Tibial nerve (tissue), 4 donors: ENCODE data around the gene DHRS13.

Experiments used
- EP300 ChIP-seq, 2 donors: sonication (generic); formaldehyde crosslinking; IDR thresholded peaks; one replicate each; pipeline ENCODE4 v1.6.1; 2017; ENCODE audit warnings: antibody characterized with exemption in 2 of 2, mild to moderate bottlenecking in 1 of 2
- POLR2A ChIP-seq, 2 donors: fragments of 450-650 bp; IDR thresholded peaks; one replicate each; pipeline ENCODE4 v1.6.1; 2017; ENCODE audit warnings: antibody characterized with exemption in 2 of 2, mild to moderate bottlenecking in 2 of 2, moderate library complexity in 2 of 2
- TF ChIP-seq, protein P1 (sequence below), 5 experiments: fragments of 200-600 bp in 3 of 5; fragments of 450-650 bp in 2 of 5; sonication (generic) in 3 of 5; IDR thresholded peaks; one replicate each; pipeline ENCODE4 v1.5.1; 2016 to 2019; ENCODE audit warnings: antibody characterized with exemption in 5 of 5, mild to moderate bottlenecking in 3 of 5, moderate library complexity in 2 of 5

DNA sequence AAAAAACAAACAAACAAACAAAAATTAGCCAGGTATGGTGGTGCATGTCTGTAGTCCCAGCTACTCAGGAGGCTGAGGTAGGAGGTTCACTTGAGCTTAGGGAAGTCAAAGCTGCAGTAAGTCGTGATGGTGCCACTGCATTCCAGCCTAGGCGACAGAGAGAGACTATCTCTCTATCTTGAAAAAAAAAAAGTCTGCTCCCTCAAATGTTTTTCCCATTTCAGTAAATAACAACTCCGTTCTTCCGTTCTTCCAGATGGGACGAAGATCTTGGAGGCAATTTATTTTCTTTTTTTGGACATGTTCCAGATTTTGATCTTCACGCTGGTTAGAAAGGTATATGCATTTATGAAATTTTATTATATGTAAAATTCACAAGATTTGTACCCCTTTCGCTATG lies 29.0 kb downstream of the DHRS13 start:
- TF ChIP-seq, protein P1, sequence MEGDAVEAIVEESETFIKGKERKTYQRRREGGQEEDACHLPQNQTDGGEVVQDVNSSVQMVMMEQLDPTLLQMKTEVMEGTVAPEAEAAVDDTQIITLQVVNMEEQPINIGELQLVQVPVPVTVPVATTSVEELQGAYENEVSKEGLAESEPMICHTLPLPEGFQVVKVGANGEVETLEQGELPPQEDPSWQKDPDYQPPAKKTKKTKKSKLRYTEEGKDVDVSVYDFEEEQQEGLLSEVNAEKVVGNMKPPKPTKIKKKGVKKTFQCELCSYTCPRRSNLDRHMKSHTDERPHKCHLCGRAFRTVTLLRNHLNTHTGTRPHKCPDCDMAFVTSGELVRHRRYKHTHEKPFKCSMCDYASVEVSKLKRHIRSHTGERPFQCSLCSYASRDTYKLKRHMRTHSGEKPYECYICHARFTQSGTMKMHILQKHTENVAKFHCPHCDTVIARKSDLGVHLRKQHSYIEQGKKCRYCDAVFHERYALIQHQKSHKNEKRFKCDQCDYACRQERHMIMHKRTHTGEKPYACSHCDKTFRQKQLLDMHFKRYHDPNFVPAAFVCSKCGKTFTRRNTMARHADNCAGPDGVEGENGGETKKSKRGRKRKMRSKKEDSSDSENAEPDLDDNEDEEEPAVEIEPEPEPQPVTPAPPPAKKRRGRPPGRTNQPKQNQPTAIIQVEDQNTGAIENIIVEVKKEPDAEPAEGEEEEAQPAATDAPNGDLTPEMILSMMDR (IDR thresholded peaks at IDR 0.05) = no peak
- no peak for TF ChIP-seq EP300 (IDR thresholded peaks at IDR 0.05)
- TF ChIP-seq POLR2A (IDR thresholded peaks at IDR 0.05) = no peak
